ENCODE results near the gene SPIN1.
"Not testable (repeated sequence)": the region's sequence is repeated elsewhere in the genome, so short reads cannot be mapped to it uniquely, and the experiment has no call there.

DNA sequence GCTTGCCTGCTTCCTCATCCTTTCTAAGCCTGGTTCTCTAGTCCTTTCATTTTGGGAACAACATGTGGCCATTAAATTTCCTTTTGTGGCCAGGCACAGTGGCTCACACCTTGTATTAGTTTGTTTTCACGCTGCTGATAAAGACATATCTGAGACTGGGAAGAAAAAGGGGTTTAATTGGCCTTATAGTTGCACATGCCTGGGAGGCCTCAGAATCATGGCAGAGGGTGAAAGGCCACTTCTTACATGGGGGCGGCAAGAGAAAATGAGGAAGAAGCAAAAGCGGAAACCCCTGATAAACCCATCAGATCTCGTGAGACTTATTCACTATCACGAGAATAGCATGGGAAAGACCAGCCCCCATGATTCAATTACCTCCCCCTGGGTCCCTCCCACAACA, 37.9 kb upstream of the SPIN1 start:
- not testable (repeated sequence) for TF ChIP-seq CTCF (conservative IDR thresholded peaks at IDR 0.05); ZFX (IDR thresholded peaks at IDR 0.05)

All from C4-2B (cell line).